Activated CD8-positive, alpha-beta T cell treated with anti-CD3 and anti-CD28 coated beads for 36 hours (primary cell): ENCODE results near the gene TRAF3IP1. TPM values are rescaled to one million over a fixed set of nuclear protein-coding genes. Genes with fewer than 3 reads are reported as not detected.

ENCODE experiments used
- ATAC-seq: fragments of 200-7000 bp; cut with Tn5 transposase; one replicate; pipeline ENCODE4 v1.10.0; 2021; ENCODE audit warnings: mild to moderate bottlenecking, moderate library complexity
- CTCF ChIA-PET: fragments of 350-600 bp; sonication (Branson Sonifier 250); formaldehyde crosslinking; loops from one replicate; lab custom pipeline; 2021; ENCODE audit warnings: antibody characterized with exemption; lab: Charles Lee
- POLR2A ChIA-PET: fragments of 350-600 bp; sonication (Branson Sonifier 250); formaldehyde crosslinking; loops from one replicate; lab custom pipeline; 2021; ENCODE audit warnings: antibody characterized with exemption; lab: Charles Lee
- DNase-seq: peaks from one replicate; pipeline ENCODE4 v3.0.0-alpha.2; 2020
- H3K27ac Mint-ChIP-seq: one replicate; pipeline ENCODE4 v1.8.0; 2021; ENCODE audit warnings: mild to moderate bottlenecking, mixed read lengths
- H3K27me3 Mint-ChIP-seq: one replicate; pipeline ENCODE4 v1.8.0; 2021; ENCODE audit warnings: mixed read lengths
- H3K36me3 Mint-ChIP-seq: one replicate; pipeline ENCODE4 v1.8.0; 2021; ENCODE audit warnings: low read depth, mixed read lengths
- H3K4me1 Mint-ChIP-seq: one replicate; pipeline ENCODE4 v1.8.0; 2021; ENCODE audit warnings: low read depth, mixed read lengths
- H3K4me3 Mint-ChIP-seq: one replicate; pipeline ENCODE4 v1.8.0; 2021; ENCODE audit warnings: mild to moderate bottlenecking, moderate library complexity, mixed read lengths
- H3K9me3 Mint-ChIP-seq: one replicate; pipeline ENCODE4 v1.8.0; 2021; ENCODE audit warnings: mixed read lengths
- intact Hi-C: fragments of 100-400 bp; cut with micrococcal nuclease; formaldehyde crosslinking; loops from one replicate; pipeline ENCODE4 v1.10.0; 2022
- total RNA-seq, 2 experiments: library from RNA; stranded (reverse); gene quantifications; one replicate each; pipeline ENCODE4 v1.2.3, GENCODE V29; 2021
- TF ChIP-seq, protein P1 (sequence below): fragments of 200-600 bp; IDR thresholded peaks from one replicate; pipeline ENCODE4 v1.8.0; 2022; ENCODE audit warnings: antibody characterized with exemption, mild to moderate bottlenecking

TRAF3IP1 gene
- total RNA-seq, 2 experiments from 2014 or later, result 7.1 to 7.9 TPM

DNA sequence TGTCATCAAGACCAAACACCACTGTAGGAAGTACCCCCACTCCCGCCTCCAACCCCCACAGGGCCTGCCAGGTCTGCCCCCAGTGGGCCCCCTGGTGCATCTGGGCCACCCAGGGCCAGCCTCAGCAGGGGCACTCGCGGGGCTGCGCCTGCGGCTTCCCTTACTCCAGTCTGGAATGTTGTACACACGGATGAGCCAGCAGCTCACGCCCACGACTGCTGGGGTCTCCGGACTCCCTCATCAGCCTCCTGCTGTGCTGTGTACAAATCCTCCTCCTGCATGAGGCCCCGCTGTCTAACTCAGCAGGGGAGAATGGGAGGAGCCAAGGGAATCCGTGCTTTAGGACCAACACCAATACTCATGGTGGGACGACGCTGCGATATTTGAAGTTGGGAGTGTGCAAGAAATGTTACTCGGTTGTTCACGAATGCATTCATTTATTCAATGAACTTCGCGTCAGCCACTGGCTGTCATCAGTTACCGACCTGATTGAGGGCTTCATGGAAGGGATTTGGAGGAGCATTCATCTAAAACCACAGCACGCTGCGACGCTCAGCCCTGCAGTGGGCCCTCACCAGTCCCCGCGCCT lies 105.8 kb downstream of the TRAF3IP1 start:
- H3K27ac Mint-ChIP-seq, result peak overlapping the region; percentile 93
- H3K4me1 Mint-ChIP-seq, result peaks cover 32% of the 10 kb centered on the region
- peak overlapping the region; percentile 89 for H3K4me3 Mint-ChIP-seq
- DNase-seq (peak; percentile 49), ATAC-seq (peak; percentile 44)
- POLR2A ChIA-PET, result no interaction called here
- intact Hi-C loops, result loop anchor here (10.0 kb wide), 1 partner anchor 51 kb away; no protein-coding TSS in a partner anchor
- H3K27me3 Mint-ChIP-seq, result no peaks in the 10 kb centered on the region
- peaks cover 25% of the 10 kb centered on the region for H3K36me3 Mint-ChIP-seq
- TF ChIP-seq, protein P1, sequence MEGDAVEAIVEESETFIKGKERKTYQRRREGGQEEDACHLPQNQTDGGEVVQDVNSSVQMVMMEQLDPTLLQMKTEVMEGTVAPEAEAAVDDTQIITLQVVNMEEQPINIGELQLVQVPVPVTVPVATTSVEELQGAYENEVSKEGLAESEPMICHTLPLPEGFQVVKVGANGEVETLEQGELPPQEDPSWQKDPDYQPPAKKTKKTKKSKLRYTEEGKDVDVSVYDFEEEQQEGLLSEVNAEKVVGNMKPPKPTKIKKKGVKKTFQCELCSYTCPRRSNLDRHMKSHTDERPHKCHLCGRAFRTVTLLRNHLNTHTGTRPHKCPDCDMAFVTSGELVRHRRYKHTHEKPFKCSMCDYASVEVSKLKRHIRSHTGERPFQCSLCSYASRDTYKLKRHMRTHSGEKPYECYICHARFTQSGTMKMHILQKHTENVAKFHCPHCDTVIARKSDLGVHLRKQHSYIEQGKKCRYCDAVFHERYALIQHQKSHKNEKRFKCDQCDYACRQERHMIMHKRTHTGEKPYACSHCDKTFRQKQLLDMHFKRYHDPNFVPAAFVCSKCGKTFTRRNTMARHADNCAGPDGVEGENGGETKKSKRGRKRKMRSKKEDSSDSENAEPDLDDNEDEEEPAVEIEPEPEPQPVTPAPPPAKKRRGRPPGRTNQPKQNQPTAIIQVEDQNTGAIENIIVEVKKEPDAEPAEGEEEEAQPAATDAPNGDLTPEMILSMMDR, result no peak
- H3K9me3 Mint-ChIP-seq, result peaks cover 5% of the 10 kb centered on the region
- CTCF ChIA-PET, result no interaction called here

DNA sequence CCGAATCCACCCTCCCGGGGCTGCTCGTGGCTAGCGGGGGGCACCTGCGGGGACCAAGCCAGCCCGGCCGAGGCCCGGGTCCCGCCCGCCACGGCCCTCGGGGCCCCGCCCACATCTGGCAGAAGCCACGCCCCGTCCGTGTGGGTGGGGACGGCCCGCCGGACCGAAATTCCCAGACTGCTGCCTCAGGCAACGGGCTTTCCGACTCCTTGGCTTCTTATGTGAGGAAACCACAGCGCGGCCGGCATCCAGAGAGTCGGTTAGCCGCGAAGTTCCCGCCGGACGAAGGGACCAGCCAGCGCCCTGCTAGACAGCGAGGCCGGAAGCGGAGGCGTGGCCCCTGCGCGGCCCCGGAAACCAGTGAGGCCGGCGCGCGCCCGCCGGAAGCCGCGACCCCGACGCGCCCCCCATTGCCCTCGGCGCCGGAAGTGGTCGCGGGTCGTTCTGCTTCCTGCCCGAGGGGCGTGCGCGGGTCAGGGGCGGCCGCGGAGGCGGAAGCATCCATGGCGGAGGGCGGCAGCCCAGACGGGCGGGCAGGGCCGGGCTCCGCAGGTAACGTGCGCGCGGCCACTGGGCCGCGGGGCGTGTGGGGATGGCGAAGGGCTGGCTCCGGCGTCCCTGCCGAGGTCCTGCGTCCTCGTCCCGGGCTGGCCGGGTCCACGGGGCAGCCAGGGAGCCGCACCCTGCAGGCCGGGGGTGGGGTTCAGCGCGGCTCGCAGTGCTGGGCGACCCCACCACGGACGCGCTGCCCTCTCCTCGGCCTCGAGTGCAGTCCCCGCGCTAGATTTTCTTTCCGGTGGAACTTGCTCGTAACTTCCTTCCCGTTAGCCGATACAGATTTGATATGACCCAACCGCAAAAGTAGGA lies 106.5 kb downstream of the TRAF3IP1 start, which contains the start of gene ASB1:
Gene ASB1 (plus strand): TSS at position 360 of the 867 bp plus-strand sequence. CDS start 144 bp downstream, at position 504.
- H3K27ac Mint-ChIP-seq, result peak within 1 kb of the TSS; percentile 93
- H3K9me3 Mint-ChIP-seq, result peaks cover 5% of the 10 kb centered on the region
- peaks cover 30% of the 10 kb centered on the region for H3K36me3 Mint-ChIP-seq
- CTCF ChIA-PET, result interaction anchor here (0.6 to 2.3 kb wide), 3 partner anchors 10 to 164 kb away, joined by 3 to 7 read pairs (median 3); no protein-coding TSS in a partner anchor
- peak; percentile 87 for DNase-seq
- peaks cover 39% of the 10 kb centered on the region for H3K4me1 Mint-ChIP-seq
- POLR2A ChIA-PET, result interaction anchor here (0.8 to 2.6 kb wide), 3 partner anchors 12 to 138 kb away, joined by 3 to 19 read pairs (median 3); partner anchors contain the start of gene PER2
- peak within 1 kb of the TSS; percentile 89 for H3K4me3 Mint-ChIP-seq
- intact Hi-C loops, result loop anchor here (10.0 kb wide), 1 partner anchor 52 kb away; no protein-coding TSS in a partner anchor
- ATAC-seq, result peak; percentile 85
- TF ChIP-seq, protein P1, result no peak
- H3K27me3 Mint-ChIP-seq, result no peaks in the 10 kb centered on the region

DNA sequence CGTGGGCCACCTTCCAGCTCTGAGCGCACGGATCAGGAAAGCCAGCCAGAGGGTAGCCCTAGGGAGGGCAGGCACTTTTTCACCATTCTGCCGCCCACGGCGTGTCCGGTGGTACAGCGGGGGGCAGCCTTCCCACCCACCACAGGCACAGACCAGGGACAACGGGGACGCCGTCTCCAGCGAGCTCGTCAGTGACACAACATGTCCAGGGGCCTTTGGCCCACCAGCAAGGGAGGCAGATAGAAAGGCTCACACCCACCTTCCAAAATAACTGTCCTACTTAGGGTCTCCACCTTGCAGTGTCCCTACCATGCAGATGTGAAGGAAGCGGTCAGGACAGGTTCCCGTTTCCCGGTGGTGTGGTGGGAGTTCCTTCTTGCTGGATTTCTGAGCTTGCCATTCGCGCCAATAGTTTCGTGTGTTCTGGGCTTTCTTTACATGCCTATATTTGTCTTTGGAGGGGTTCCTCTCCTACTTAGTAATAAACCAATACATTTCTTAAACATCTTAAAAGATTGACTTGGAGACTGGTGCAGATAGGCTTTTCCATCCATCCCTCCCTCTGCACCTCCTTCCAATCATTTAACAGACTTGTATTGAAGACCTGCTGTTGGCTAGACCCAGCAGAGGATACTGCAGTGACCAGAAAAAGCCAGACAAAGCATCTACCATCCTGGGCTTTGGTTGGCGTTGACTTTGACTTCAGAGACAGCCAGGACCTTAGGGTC lies 107.3 kb downstream of the TRAF3IP1 start:
- Mint-ChIP-seq H3K4me1 (peaks cover 45% of the 10 kb centered on the region), H3K9me3 (peaks cover 5% of the 10 kb centered on the region), H3K4me3 (peak overlapping the region; percentile 88), H3K36me3 (peaks cover 33% of the 10 kb centered on the region), H3K27me3 (no peaks in the 10 kb centered on the region), H3K27ac (peak overlapping the region; percentile 92)
- CTCF ChIA-PET, result interaction anchor here (0.6 to 2.3 kb wide), 5 partner anchors 9 to 165 kb away, joined by 3 to 7 read pairs (median 3); no protein-coding TSS in a partner anchor
- ATAC-seq (peak; percentile 2), DNase-seq (no peak)
- POLR2A ChIA-PET, result interaction anchor here (0.8 to 2.6 kb wide), 3 partner anchors 11 to 139 kb away, joined by 3 to 19 read pairs (median 3); partner anchors contain the start of gene PER2
- intact Hi-C loops, result loop anchor here (10.0 kb wide), 1 partner anchor 53 kb away; no protein-coding TSS in a partner anchor
- TF ChIP-seq, protein P1, result no peak

DNA sequence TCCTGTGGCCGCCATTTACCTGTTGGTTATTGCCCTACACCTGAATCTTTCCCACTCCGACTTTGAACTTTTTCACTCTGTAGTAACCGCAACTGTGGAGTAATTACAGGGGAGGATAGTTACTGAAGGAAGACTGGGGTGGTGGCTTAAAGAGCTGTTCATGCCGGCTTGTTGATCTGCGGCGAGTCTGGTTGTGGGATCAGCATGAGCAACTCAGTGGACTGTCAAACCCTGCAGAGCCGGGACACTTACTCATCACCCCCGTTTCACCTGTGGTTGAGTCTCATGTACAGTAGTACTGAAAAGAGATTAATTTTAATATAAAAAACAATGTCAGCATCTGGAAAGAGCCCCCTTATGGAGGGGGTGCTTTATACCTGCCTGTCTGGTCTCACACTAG lies 108.5 kb downstream of the TRAF3IP1 start:
- H3K36me3 Mint-ChIP-seq, result peaks cover 39% of the 10 kb centered on the region
- H3K4me1 Mint-ChIP-seq, result peaks cover 47% of the 10 kb centered on the region
- peak overlapping the region; percentile 59 for H3K27ac Mint-ChIP-seq
- peaks cover 5% of the 10 kb centered on the region for H3K9me3 Mint-ChIP-seq
- no peak for ATAC-seq
- TF ChIP-seq, protein P1, result no peak
- peak overlapping the region; percentile 88 for H3K4me3 Mint-ChIP-seq
- POLR2A ChIA-PET, result interaction anchor here (0.7 to 2.6 kb wide), 3 partner anchors 10 to 19 kb away, joined by 3 to 19 read pairs (median 4); no protein-coding TSS in a partner anchor
- intact Hi-C loops, result loop anchor here (10.0 kb wide), 1 partner anchor 54 kb away; no protein-coding TSS in a partner anchor
- CTCF ChIA-PET, result interaction anchor here (1.3 to 2.3 kb wide), 2 partner anchors 8 to 19 kb away, joined by 3 to 7 read pairs; no protein-coding TSS in a partner anchor
- no peaks in the 10 kb centered on the region for H3K27me3 Mint-ChIP-seq
- no peak for DNase-seq
